ENCODE data around the gene NDUFA13. TPM values are rescaled to one million over a fixed set of nuclear protein-coding genes. Genes with fewer than 3 reads are reported as not detected.

Gene NDUFA13
- total RNA-seq, 1 experiment from 2014 or later, result 339 TPM

GRCh38 chr19:19544954-19545591, 29.0 kb downstream of the NDUFA13 start:
- Histone ChIP-seq H3K27ac (ENCODE audit: low read depth, low read length) (no peak overlapping the region), H3K27me3 (ENCODE audit: insufficient read depth, low read length) (no peaks in the 10 kb centered on the region), H3K9me2 (ENCODE audit: insufficient read depth) (no peaks in the 10 kb centered on the region), H3K4me3 (replicated peaks in 1 of 2; ENCODE audit: low read depth in 1 of 2, low read length in 2 of 2) (no peak overlapping the region), H3K9me3 (ENCODE audit: control insufficient read depth in 1 of 2, insufficient read depth in 1 of 2, low read depth in 1 of 2, low read length in 2 of 2) (no peaks in the 10 kb centered on the region), H4K20me1 (ENCODE audit: insufficient read depth) (no peaks in the 10 kb centered on the region), H3K4me2 (ENCODE audit: low read length) (no peak overlapping the region), H3K9ac (ENCODE audit: low read length) (no peak overlapping the region), H2AFZ (ENCODE audit: low read depth, low read length, poor library complexity, severe bottlenecking) (no peak overlapping the region), H3K4me1 (ENCODE audit: control insufficient read depth in 1 of 2, insufficient read depth in 2 of 2, low read length in 2 of 2) (peaks cover 10 to 18% of the 10 kb centered on the region in 2 experiments), H3K36me3 (ENCODE audit: control insufficient read depth in 1 of 2, insufficient read depth in 2 of 2, low read length in 2 of 2) (no peaks in the 10 kb centered on the region), H3K79me2 (ENCODE audit: insufficient read depth, low read length) (no peaks in the 10 kb centered on the region)
- RAD21 ChIA-PET (ENCODE audit: low non-redundant PET in 1 of 2, low total read pairs in 2 of 2, uncharacterized antibody in 2 of 2, unreplicated experiment in 2 of 2), result no interaction called here
- no TSS peak for BruUV-seq (replicated peaks)
- ATAC-seq (no peak), DNase-seq (ENCODE audit: low read depth, low spot score) (no peak)
- intact Hi-C loops (cut with micrococcal nuclease), result loop anchor here (10.0 kb wide), 1 partner anchor 230 kb away; no protein-coding TSS in a partner anchor
- TF ChIP-seq YY1 (IDR thresholded peaks at IDR 0.05; ENCODE audit: extremely low read depth, insufficient replicate concordance, low read depth, low read length), result no peak
- TF ChIP-seq EGR1 (IDR thresholded peaks at IDR 0.05; ENCODE audit: low read depth), result no peak
- no peak for TF ChIP-seq ZFX (IDR thresholded peaks at IDR 0.05)
- no peak for TF ChIP-seq REST (IDR thresholded peaks at IDR 0.05; ENCODE audit: low read depth)
- TF ChIP-seq MAX (IDR thresholded peaks at IDR 0.05), result no peak
- no peak for TF ChIP-seq ZBTB33 (IDR thresholded peaks at IDR 0.05; ENCODE audit: extremely low read depth, insufficient replicate concordance, low read length)
- TF ChIP-seq JUND (IDR thresholded peaks at IDR 0.05), result no peak
- no peak for TF ChIP-seq EZH2phosphoT487 (IDR thresholded peaks at IDR 0.05; ENCODE audit: borderline replicate concordance)
- TF ChIP-seq SP1 (IDR thresholded peaks at IDR 0.05; ENCODE audit: low read depth), result no peak
- no peak for TF ChIP-seq SIN3A (IDR thresholded peaks at IDR 0.05; ENCODE audit: low read depth)
- no peak for TF ChIP-seq CEBPB (IDR thresholded peaks at IDR 0.05; ENCODE audit: low read depth)
- CTCF ChIA-PET, result no interaction called here
- POLR2A ChIA-PET, result no interaction called here

All from HCT116 (cell line).